Measurements from ENCODE around the gene ZBED6.
"Not testable (repeated sequence)": the region's sequence is repeated elsewhere in the genome, so short reads cannot be mapped to it uniquely, and the experiment has no call there.

ZBED6 gene

DNA sequence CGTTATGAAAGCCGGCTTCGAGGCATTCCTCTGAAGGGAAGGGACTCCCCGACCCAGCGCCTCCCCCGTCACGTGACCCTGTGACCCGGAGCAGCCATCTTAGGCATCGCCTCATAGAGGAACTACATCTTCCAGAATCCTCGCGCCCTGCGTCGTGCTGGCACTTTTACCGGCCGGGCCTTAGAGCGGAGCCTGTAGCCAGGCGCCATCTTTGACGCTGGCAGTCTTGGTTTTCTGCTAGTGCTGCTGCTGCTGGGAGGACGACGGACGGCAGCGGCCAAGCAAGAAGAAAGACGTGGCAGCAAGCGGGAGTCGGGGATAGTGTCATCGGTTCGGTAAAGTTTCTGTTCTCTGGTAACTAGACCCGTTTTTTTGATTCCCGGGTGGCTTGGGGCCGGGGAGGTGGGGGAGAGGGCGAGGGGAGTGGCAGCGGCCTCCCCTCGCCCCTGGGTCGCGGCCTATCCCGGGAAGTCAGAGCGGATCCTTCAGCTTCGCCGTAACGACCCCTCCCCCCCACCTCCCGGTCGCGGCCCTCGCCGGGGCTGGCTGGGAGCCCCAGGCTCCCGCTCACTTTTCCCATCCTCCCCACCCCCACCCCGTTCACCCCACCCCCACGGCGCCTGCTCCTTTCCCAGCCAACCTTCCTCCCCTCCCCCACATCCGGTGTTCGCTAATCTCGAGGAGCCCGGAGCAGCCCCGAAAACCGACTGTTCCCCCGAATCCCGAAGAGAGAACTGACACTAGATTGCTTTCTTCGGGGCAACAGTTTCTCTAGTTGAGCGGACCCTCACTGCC, at the start of gene ZBED6, which contains the start of gene ZC3H11A:
Gene ZBED6 (plus strand): TSS at position 183 of the 795 bp plus-strand sequence. CDS start 1,900 bp downstream, outside the sequence.
Gene ZC3H11A (plus strand): TSS at position 183 of the 795 bp plus-strand sequence. CDS start 21,448 bp downstream, outside the sequence.
- peak; percentile 100 for DNase-seq (ENCODE audit: low spot score)
- H3K27ac ChIP-seq = peak within 1 kb of the TSS; percentile 94 to 98
- no peak for TF ChIP-seq CTCF (IDR thresholded peaks at IDR 0.05)
- H3K4me3 ChIP-seq = peak within 1 kb of the TSS; percentile 92

- Histone ChIP-seq H3K4me3 (no peak overlapping the region), H3K27ac (no peak overlapping the region)
- TF ChIP-seq CTCF (IDR thresholded peaks at IDR 0.05) = no peak
- no peak for DNase-seq (ENCODE audit: low spot score)
Observed at GRCh38 chr1:203746281-203746680, 49.1 kb upstream of the ZBED6 start.

GRCh38 chr1:203751051-203751450, 44.4 kb upstream of the ZBED6 start:
- H3K4me3 ChIP-seq = no peak overlapping the region
- H3K27ac ChIP-seq = no peak overlapping the region
- DNase-seq (ENCODE audit: low spot score) = no peak
- TF ChIP-seq CTCF (IDR thresholded peaks at IDR 0.05) = no peak

- H3K4me3 ChIP-seq; H3K27ac ChIP-seq; DNase-seq (ENCODE audit: low spot score): not testable (repeated sequence)
Observed at GRCh38 chr1:203751618-203752361, 43.6 kb upstream of the ZBED6 start.

DNA sequence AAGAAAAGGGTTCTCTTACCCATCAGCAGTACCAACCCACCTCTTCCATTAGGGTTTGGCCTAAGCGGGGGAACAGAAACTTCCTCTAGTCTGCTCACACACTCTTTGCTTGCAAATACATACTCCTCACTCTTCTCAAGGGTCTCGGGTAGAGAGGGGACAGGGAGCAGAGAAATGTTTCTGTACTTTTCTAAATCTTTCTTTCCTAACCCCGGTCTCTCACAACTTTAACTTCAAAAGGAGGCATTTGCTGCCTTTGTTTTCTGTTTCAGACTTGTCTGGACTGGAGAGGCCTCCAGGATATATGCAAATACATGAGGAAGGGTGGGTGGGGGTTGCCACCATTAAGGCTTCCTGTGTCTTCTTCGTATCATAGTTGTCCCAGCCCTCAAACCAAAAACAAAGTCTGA, 41.0 kb upstream of the ZBED6 start:
- TF ChIP-seq CTCF (IDR thresholded peaks at IDR 0.05) = no peak
- no peak overlapping the region for H3K4me3 ChIP-seq
- DNase-seq (ENCODE audit: low spot score) = no peak
- H3K27ac ChIP-seq = no peak overlapping the region

DNA sequence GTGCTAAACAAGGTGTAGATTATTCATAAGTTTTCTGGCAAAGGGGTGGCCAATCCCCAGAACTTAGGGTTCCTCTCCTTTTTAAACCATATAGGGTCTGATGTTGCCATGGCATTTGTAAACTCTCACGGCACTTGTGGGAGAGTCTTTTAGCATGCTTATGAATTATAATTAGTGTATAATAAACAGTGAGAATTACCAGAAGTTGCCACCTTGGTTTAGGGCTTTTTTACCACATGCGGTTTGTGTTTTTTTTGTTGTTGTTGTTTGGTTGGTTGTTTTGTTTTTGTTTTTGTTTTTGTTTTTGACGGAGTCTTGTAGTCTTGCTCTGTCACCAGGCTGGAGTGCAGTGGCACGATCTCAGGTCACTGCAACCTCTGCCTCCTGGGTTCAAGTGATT, 39.4 kb upstream of the ZBED6 start:
- Histone ChIP-seq H3K4me3 (no peak overlapping the region), H3K27ac (no peak overlapping the region)
- DNase-seq (ENCODE audit: low spot score) = no peak
- no peak for TF ChIP-seq CTCF (IDR thresholded peaks at IDR 0.05)

DNA sequence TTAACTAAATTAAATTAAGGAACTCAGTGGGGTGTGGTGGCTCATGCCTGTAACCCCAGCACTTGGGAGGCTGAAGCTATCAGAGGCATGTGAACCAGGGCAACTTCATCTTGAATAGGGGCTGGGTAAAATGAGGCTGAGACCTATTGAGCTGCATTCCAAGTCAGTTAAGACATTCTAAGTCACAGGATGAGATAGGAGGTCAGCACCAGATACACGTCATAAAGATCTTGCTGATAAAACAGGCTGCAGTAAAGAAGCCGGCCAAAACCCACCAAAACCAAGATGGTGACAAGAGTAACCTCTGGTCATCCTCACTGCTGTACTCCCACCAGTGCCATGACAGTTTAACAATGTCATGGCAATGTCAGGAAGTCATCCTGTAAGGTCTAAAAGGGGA, 36.7 kb upstream of the ZBED6 start:
- H3K27ac ChIP-seq; H3K4me3 ChIP-seq; DNase-seq (ENCODE audit: low spot score): not testable (repeated sequence)

- Histone ChIP-seq H3K27ac (no peak overlapping the region), H3K4me3 (no peak overlapping the region)
- no peak for TF ChIP-seq CTCF (IDR thresholded peaks at IDR 0.05)
- DNase-seq (ENCODE audit: low spot score) = no peak
Observed at GRCh38 chr1:203760506-203760905, 34.9 kb upstream of the ZBED6 start.

GRCh38 chr1:203761958-203762357, 33.5 kb upstream of the ZBED6 start:
- not testable (repeated sequence) for DNase-seq (ENCODE audit: low spot score); H3K27ac ChIP-seq; H3K4me3 ChIP-seq

Data from coronary artery (tissue), 2 donors.